Measurements from ENCODE around the gene SLC4A9.

DNA sequence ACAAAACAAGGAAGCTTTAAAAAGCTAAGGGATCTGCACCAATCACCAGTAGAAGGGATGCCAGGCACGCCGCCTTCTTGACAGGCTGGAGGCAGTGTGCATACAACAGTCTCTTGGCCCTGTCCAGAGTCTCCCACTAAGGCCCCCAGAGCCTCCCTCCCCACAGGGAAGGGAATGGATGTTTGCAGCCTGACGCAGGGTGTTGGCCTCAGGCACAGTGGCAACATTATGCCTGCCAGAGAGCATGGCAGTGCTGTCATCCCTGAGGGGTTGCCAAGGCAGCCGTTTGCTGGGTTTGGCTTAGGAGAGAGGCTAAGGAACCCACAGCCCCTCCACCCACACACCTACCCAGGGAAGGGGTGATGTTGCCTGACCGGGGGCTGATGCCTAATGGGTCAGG lies 18.4 kb upstream of the SLC4A9 start:
- TF ChIP-seq POLR2AphosphoS5 (IDR thresholded peaks at IDR 0.05; ENCODE audit: low read depth, low read length) = no peak
- TF ChIP-seq, protein P1, sequence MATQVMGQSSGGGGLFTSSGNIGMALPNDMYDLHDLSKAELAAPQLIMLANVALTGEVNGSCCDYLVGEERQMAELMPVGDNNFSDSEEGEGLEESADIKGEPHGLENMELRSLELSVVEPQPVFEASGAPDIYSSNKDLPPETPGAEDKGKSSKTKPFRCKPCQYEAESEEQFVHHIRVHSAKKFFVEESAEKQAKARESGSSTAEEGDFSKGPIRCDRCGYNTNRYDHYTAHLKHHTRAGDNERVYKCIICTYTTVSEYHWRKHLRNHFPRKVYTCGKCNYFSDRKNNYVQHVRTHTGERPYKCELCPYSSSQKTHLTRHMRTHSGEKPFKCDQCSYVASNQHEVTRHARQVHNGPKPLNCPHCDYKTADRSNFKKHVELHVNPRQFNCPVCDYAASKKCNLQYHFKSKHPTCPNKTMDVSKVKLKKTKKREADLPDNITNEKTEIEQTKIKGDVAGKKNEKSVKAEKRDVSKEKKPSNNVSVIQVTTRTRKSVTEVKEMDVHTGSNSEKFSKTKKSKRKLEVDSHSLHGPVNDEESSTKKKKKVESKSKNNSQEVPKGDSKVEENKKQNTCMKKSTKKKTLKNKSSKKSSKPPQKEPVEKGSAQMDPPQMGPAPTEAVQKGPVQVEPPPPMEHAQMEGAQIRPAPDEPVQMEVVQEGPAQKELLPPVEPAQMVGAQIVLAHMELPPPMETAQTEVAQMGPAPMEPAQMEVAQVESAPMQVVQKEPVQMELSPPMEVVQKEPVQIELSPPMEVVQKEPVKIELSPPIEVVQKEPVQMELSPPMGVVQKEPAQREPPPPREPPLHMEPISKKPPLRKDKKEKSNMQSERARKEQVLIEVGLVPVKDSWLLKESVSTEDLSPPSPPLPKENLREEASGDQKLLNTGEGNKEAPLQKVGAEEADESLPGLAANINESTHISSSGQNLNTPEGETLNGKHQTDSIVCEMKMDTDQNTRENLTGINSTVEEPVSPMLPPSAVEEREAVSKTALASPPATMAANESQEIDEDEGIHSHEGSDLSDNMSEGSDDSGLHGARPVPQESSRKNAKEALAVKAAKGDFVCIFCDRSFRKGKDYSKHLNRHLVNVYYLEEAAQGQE (IDR thresholded peaks at IDR 0.05; ENCODE audit: insufficient read depth in 1 of 2, low read depth in 2 of 2, low read length in 2 of 2) = no peak
- TF ChIP-seq FOXP2 (optimal IDR thresholded peaks at IDR 0.05; ENCODE audit: borderline replicate concordance, extremely low read depth, extremely low read length, insufficient read depth) = no peak
- TF ChIP-seq TAF1 (IDR thresholded peaks at IDR 0.05; ENCODE audit: borderline replicate concordance, insufficient read depth, low read length) = no peak
- no peak for TF ChIP-seq SIN3A (IDR thresholded peaks at IDR 0.05; ENCODE audit: borderline replicate concordance, insufficient read depth, low read length)
